ELR (cell line): Measurements from ENCODE around the gene NEURL4.
"Not testable (repeated sequence)": the region's sequence is repeated elsewhere in the genome, so short reads cannot be mapped to it uniquely, and the experiment has no call there.

Experiments
- DNase-seq: peaks from one replicate; pipeline ENCODE4 v3.0.0-alpha.2; 2015; ENCODE audit warnings: low read depth

Gene NEURL4

DNA sequence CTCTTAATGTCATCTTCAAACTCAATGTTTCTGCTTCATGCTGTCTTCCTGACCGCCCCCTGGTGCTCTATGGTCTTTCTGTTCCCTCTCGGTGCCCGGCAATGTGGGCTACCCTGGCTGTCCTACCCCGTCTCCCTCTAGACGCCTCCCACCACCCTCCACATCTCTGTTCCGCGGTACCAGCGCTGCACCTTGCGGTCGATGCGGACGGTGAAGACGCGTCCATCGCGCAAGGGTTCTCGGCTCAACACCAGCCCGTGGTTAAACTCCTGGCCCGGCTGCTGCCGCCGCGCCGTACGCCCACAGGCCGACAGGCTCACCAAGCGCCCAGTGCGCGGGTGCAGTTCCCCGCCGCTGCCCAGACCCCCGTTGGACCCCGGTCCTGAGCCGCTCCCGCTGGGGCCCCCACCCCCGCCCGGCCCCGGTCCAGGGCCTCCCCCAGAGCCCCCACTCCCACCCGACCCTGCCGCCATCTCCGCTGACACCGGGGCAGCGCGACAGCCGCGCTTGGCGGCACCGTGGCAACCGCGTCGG is at the start of gene NEURL4:
NEURL4 (minus strand) TSS at position 496 of the 534 bp plus-strand sequence; CDS start at position 473, 23 bp downstream.
- DNase-seq, result peak; percentile 58

DNA sequence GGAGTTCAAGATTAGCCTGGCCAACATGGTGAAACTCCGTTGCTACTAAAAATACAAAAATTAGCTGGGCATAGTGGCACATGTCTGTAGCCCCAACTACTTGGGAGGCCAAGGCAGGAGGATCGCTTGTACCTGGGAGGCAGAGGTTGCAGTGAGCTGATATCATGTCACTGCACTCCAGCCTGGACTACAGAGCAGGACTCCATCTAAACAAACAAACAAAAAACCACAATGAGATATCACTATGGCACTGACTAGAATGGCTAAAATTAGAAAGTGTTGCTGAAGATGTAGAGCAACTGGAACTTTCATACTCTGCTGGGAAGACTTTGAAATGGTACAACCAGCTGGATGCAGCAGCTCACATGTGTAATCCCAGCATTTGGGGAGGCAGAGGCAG is 45.2 kb upstream of the NEURL4 start:
- DNase-seq, result no peak

DNA sequence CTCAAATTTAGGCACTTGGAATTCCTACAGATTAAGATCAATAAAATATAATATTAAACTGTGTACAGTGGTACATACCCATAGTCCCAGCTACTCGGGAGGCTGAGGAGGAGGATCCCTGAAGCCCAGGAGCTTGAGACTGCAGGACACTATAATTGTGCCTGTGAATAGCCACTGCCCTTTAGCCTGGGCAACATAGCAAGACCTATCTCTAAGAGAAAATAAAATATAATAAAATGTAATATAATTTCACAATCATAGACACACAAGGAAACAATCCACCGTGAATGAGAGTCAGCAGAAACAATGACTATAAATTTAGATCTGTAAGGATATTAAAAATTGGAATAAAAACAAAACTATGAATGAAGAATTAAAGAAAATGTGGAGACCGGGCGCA is 41.7 kb upstream of the NEURL4 start:
- no peak for DNase-seq

DNA sequence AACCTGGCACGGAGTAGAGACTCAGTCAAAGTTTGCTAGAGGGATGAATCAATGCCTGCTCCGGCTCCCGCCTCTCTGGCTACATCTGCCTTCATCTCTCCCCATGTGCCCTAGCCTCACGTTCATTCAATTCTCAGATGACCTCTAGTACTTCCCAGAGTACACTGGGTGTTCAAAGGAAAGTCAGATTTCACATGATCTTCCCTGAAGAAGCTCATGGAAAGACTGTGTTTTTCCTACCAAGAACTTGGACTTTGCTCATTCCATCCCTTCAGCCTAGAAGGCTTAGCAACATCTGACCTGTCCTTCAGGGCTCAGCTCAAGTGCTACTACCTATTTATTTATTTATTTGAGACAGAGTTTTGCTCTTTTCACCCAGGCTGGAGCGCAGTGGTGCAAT is 40.7 kb upstream of the NEURL4 start:
- DNase-seq, result no peak

DNA sequence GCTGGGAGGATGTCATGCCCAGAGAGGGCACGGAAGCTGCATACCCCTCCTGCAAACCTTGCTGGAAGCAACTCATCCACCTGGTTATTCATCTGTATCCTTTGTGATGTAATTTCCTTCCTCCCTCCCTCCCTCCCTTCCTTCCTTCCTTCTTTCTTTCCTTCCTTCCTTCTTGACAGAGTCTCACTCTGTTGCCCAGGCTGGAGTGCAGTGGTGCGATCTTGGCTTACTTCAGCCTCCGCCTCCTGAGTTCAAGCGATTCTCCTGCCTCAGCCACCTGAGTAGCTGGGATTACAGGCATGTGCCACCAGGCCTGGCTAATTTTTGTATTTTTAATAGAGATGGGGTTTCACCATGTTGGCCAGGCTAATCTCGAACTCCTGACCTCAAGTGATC is 39.5 kb upstream of the NEURL4 start:
- DNase-seq, result not testable (repeated sequence)

DNA sequence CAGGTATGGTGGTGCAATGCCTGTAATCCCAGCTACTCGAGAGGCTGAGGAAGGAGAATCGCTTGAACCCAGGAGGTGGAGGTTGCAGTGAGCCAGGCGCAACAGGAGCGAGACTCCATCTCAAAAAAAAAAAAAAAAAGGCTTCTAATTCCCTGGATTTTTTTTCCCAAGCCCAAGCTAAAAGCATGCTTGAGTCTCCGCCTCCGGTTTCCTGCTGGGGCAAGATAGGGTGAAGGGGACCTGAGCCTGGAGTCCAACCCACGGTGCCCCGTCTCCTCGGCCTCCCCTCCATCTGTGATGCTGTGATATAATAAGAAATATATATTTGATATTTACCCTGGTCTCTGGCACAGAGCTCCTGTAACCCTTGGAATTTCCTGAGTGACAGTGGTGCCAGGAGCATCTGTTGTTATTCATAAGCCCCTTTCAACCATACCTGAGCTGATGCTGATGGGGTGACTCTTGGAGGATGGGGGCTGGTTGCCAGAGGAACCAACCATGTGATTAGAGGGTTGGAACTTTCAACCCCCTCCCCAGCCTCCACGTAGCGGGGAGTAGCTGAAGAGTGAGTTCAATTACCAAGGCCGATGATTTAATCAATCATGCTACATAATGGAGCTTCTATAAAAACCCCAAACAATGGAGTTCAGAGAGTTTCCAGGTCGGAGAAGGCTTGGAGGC is 38.9 kb upstream of the NEURL4 start:
- no peak for DNase-seq

DNA sequence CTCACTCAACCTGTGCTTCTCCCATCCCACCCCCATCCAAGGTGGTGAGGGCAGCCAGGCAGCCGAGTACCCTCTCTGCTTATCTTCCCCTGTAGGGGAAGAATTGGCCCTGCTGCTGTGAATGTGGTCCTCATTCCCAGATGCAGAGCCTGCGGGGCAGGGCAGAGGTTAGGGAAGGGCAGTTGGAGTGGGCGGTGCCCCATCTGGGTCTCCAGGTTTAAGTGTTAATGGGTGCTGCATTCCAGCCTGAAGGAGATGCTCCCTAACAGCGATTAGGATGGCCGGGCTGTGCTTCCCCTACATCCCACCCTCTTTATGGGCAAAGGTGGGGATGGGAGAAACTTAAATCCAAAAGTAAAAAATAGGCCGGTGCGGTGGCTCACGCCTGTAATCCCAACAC is 37.9 kb upstream of the NEURL4 start:
- no peak for DNase-seq

DNA sequence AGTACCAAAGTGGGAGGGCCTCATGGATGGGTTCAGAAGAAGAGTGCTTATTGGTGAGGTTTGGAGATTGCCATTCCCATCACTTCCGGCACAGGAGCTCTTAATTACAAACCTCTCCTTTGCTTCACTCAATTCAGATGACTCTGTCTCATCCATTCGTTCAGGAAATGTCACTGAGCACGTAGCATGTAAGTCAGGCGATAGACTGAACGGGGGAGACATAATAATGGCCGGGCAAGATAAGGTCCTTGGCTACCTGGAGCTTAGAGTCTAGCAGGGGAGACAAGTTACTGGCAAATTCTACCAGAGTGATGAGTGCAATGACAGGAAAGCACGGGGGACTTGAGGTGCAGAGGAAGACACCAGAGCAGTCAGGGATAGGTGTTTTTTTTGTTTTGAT is 36.8 kb upstream of the NEURL4 start:
- not testable (repeated sequence) for DNase-seq

DNA sequence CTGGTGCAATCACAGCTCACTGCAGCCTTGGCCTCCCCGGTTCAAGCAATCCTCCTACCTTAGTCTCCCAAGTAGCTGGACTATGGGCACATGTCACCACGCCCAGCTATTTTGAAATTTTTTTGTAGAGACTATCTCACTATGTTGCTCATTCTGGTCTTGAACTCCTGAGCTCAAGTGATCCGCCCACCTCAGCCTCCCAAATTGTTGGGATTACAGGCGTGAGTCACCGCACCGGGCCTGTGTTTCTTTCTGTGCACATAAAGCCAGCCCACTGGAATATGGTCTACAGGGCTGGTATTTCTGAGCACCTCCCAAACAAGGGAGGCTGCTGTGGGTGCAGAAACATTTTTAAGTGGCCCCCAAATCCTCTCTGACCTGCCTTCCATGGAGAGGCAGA is 34.2 kb upstream of the NEURL4 start:
- peak; percentile 40 for DNase-seq

DNA sequence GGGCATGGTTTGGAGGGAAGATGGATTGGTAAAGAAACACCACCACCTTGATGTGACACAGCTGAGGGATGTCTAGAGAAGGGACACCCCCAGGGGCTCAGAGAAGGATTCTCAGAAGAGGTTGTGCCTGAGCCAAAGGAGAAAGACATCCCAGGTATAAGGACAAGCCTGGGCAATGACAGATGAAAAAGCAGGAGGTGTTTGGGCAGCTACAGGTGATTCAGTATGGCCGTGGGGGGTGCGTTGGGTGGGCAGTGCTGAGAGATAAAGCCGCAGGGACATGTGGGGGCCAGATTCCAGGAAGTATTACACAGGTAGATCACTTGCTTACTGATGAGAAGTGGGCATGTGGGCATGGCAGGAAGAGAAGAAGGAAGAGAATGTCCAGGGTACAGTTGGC is 32.8 kb upstream of the NEURL4 start:
- DNase-seq, result no peak

DNA sequence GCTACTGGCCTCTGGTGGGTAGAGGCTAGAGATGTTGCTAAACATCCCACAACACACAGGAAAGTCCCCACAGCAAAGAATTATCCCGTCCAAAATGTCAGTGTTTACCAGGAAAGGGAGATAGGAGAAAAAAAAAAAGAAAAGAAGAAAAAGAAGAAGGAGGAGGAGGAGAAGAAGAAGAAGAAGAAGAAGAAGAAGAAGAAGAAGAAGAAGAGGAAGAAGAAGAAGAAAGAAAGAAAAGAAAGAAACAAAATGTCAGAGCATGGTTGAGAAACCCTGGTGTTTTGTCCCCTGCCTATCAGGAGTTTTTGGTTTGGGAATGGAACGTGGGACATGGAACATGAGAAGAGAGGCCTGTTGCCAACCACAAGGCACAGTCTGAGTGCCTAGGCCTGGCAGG is 28.2 kb upstream of the NEURL4 start:
- DNase-seq, result no peak

DNA sequence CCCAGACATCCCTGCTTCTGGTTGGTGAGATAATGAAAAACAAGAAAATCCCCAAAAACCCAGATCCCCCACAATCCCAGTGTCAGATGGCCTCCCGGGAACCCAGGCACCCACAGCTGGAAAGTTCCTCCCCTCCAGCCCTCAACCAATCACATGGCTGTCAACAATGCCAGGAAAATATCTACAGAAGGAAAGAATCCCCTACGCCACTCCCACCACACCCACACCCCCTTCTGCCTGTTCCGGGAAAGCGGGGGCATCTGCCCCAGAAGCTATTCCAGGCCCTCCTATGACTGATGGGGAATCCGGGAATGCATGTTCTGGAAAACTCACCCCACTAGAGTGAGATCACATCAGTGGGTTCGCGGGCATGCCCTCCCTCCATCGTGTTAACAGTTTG is 27.6 kb upstream of the NEURL4 start:
- DNase-seq, result no peak

DNA sequence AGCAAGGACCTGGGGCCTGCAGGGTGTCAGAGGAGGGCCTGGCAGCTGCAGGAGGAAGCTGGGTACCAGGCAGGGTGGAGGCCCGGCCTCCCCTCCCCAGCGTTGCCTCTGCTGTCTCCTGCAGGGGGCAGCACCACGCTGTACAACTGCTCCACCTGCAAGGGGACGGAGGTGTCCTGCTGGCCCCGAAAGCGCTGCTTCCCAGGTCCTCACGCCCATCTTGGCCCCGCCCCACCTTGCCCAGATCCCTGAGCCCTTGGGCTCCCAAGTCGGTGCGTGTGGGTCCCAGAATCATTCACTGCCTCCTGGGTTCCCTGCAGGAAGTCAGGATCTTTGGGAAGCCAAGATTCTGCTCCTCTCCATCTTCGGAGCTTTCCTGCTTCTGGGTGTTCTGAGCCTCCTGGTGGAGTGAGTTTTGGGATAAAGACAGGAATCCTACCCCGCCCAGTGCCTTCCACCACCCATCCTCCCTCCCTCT is 27.0 kb upstream of the NEURL4 start:
- DNase-seq, result peak; percentile 78

DNA sequence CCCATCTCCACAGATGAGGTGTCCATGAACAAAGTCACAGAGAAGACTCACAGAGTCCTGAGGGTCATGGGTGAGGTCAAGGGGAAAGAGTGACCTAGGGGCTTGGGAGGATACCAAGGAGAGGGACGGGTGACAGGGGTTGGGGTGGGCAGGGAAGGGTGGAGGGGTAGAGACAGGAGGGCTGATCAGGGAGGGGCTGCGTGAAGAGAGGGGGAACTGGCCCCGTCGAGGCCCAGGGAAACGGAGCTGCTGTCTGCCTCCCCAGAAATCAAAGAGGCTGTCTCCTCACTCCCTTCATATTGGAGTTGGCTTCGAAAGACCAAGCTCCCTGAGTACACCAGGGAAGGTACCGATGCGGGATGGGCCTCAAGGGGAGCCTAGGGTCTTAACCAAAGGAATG is 26.4 kb upstream of the NEURL4 start:
- DNase-seq, result no peak

DNA sequence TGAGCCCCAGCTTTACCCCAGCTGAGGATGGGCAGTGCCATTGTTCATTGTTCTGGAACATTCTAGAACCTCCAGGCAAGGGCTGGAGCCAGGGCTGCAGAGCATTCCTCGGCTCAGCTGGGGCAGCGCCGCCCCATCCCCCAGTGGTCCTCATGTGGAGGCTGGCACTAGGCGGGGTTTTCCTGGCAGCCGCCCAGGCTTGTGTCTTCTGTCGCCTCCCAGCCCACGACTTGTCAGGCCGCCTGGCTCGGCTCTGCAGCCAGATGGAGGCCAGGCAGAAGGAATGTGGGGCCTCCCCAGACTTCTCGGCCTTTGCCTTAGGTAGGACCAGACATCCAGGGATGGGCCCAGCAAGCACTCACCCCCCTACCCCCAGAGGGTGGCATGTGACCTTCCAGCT is 25.9 kb upstream of the NEURL4 start, which contains the start of gene TMEM95:
TMEM95 (plus strand) TSS at position 104 of the 400 bp plus-strand sequence; CDS start at position 153, 49 bp downstream.
- no peak for DNase-seq

DNA sequence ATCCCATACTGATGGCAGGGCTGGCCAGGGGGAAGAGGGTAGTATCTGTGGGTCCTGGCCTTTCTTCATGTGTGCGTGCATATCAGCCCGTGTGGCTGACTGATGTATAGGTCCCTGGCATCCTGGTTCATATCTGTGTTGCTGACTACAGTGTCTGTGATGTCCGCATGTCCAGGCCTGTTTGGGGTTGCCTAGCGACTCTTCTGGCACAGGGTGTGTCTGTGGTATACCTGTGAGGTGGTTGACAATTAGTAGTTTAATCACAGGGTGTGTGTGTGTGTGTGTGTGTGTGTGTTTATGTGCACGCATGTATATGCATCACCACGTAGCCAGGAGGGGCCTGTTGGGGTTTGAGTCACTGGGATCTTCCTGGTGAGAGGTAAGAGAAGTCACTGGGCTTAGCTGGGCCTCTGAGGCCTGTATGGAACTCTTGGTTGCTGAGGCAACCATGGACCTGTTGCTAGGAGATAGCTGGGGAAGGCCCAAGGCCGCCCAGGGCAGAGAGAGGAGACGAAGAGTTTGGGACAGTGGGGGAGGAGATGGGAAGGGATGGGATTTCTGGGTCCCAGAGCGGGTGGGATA is 25.2 kb upstream of the NEURL4 start:
- DNase-seq, result peak; percentile 70

DNA sequence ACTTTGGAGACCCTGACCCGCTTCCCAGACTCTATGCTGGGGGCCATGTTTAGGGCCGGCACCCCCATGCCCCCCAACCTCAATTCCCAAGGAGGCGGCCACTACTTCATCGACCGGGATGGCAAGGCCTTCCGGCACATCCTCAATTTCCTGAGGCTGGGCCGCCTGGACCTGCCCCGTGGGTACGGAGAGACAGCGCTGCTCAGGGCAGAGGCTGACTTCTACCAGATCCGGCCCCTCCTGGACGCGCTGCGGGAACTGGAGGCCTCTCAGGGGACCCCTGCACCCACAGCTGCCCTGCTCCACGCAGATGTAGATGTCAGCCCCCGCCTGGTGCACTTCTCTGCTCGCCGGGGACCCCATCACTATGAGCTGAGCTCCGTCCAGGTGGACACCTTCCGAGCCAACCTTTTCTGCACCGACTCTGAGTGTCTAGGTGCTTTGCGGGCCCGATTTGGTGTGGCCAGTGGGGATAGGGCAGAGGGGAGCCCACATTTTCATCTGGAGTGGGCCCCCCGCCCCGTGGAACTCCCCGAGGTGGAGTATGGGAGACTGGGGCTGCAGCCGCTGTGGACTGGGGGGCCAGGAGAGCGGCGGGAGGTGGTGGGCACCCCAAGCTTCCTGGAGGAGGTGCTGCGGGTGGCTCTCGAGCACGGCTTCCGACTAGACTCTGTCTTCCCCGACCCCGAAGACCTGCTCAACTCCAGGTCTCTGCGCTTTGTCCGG is 23.9 kb upstream of the NEURL4 start:
- no peak for DNase-seq

DNA sequence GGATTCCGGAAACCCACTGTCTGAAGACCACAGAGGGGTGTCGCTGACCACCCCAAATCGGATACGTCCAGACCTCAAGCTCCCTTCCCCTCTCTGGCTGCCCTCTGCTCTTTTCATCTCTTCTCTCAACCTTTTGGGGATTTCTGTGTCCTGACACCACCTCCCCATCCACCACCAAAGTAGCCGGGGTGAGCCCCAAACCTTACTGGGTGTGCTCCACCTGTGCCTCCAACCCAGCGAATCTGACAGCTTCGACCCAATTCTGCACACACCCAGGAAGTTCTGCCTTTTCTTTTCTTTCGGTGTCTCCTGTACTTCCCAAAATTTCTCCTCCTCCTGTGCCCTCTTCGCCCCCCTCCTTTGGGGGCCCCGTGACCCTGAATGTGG is 23.4 kb upstream of the NEURL4 start:
- no peak for DNase-seq

DNA sequence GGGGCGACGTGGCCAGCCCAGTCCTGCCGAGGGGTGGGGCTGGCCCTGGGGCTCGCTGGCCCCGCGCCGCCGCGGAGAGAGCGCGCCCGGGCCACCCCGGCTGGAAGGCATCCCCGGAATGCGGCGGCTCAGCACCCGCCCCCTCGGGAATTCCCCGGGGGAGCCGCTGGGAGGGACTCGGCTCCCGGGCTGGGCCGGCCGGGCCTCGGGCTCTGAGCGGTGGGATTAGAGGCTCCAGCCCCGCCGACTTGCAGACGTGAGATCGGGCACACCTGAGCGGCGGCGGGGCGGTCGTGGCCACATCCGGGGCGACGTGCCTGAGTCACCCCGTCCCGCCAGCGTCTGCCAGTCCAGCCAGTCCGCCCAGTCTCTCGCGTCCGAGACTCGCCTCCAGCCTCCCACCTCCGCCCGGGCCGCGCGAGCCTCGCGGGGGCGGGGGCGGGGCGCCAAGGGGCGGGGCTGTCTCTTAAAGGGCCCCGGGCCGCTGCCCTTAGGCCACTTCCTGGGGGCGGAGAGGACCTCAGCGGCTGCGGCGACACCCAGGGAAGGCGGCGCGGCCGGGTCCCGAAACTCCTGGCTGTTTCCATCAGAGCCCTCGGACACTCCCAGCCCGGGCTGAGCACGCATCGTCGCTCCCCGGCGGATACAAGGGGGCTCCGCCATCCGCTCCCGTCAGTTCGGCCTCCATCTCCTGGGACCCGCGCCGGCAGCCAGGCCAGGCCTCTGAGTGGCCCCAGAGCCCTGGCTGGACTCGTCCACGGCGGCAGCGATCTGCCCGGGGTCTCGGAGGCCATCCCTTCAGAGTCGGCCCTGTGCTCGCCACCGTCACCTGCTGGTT is 22.7 kb upstream of the NEURL4 start, which contains the start of gene KCTD11:
KCTD11 (plus strand) TSS at position 498 of the 838 bp plus-strand sequence.
- peak; percentile 94 for DNase-seq

DNA sequence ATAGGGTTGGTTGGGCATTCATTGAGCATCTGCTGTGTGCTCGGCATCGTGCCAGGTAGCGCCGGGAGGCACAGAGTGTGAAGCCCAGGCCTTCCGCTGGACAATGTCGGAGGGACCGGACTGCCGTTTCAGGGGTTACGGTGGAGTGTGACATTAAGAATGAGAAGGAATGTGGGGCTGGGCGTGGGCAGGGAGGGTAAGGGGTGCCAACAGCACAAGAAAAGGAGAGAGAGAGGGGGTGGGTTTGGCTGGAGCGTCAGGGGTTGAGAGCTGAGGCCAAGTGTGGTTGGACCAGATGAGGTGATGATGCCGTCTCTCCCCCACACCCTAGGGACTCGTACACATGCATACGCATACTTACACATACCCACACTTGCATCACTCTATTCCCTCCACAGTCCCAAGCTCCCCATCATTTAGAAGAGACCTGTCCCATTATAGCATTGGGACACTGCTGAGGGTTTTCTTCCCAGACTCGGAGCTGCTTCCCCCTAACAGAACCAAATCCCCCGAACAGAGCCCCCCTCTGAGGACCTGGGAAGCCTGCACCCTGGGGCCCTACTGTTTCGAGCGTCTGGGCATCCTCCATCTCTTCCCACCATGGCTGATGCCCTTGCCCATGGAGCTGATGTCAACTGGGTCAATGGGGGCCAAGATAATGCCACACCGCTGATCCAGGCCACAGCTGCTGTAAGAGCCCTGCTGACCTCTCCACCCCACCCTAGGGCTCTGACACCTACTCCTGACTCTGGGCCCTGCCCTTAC is 19.5 kb upstream of the NEURL4 start:
- no peak for DNase-seq
